NOMO-1 treated with dmso at 0.1 percent for 144 hours (cell line): ENCODE results near the gene CHFR.
"Not testable (repeated sequence)": the region's sequence is repeated elsewhere in the genome, so short reads cannot be mapped to it uniquely, and the experiment has no call there.

Experiments
- DNase-seq: peaks from one replicate; lab custom pipeline; 2025; ENCODE audit not compliant: unreplicated experiment; lab: John Stamatoyannopoulos, UW

CHFR gene

GRCh38 chr12:132841151-132841550 lies 46.3 kb downstream of the CHFR start:
- DNase-seq, result no peak

- no peak for DNase-seq
Measured at GRCh38 chr12:132840536-132840935, 46.9 kb downstream of the CHFR start.

GRCh38 chr12:132839558-132840235 lies 47.7 kb downstream of the CHFR start:
- DNase-seq, result no peak

- DNase-seq, result no peak
Measured at GRCh38 chr12:132838410-132839080, 48.9 kb downstream of the CHFR start.

GRCh38 chr12:132837693-132838409 lies 49.6 kb downstream of the CHFR start:
- DNase-seq, result no peak

- DNase-seq, result no peak
Measured at GRCh38 chr12:132836795-132837331, 50.5 kb downstream of the CHFR start.

- not testable (repeated sequence) for DNase-seq
Measured at GRCh38 chr12:132836230-132836629, 51.2 kb downstream of the CHFR start.

GRCh38 chr12:132835076-132836025 lies 52.1 kb downstream of the CHFR start:
- no peak for DNase-seq

- no peak for DNase-seq
Measured at GRCh38 chr12:132834181-132834711, 53.2 kb downstream of the CHFR start.

- DNase-seq, result no peak
Measured at GRCh38 chr12:132833341-132833740, 54.1 kb downstream of the CHFR start.

- DNase-seq, result no peak
Measured at GRCh38 chr12:132831771-132832170, 55.6 kb downstream of the CHFR start.

- DNase-seq, result peak; percentile 80
Measured at GRCh38 chr12:132828706-132829534, 58.5 kb downstream of the CHFR start, which contains the start of gene GOLGA3. TSS of gene GOLGA3 (minus strand) at chr12:132828869. CDS start at chr12:132822128, 6,741 bp downstream.

- DNase-seq, result peak; percentile 9
Measured at GRCh38 chr12:132827763-132828703, 59.4 kb downstream of the CHFR start.

- no peak for DNase-seq
Measured at GRCh38 chr12:132825861-132826260, 61.5 kb downstream of the CHFR start.

- no peak for DNase-seq
Measured at GRCh38 chr12:132825089-132825488, 62.3 kb downstream of the CHFR start.

- DNase-seq, result no peak
Measured at GRCh38 chr12:132824053-132824452, 63.4 kb downstream of the CHFR start.

GRCh38 chr12:132818562-132818961 lies 68.8 kb downstream of the CHFR start:
- no peak for DNase-seq

GRCh38 chr12:132814232-132814631 lies 73.2 kb downstream of the CHFR start:
- DNase-seq, result no peak
